ENCODE results near the gene MOV10L1.
A peak's percentile ranks its signal among the peaks of the same experiment; 100 is the strongest.

The MOV10L1 gene

DNA sequence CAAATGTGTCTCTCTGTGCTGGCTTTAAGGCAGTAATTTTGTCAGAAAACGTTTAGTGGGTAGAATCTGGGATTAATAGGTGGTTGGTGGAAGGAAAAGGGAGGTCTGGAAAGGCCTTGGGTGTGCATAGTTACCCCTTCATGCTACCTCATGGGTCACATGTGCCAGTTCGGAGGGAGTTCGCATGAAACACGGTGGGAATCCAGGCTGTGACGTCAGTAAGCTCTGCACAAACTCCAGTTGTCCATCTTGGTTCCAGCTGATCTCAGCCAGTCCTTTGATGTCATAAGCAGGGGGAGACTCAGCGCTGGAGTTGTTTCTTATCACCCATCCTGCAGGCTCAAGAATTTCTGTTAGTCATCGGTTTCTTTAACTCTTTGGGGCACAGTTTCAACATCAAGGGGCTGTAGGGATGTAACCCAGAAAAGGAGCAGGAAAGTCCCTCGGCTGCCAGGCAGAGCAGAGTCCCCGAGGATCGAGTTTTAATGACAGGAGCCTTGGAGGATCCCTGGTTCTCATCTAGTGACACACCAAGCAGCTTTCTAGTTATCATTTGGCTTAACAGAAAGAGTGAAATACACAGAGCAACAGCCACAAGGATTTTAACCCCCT is 28.9 kb downstream of the MOV10L1 start:
- TF ChIP-seq MYC (IDR thresholded peaks at IDR 0.05; ENCODE audit: low read depth, low read length): no peak
- TF ChIP-seq MAX (IDR thresholded peaks at IDR 0.05; ENCODE audit: low read depth, low read length): no peak
- TF ChIP-seq CTCF (IDR thresholded peaks at IDR 0.05; ENCODE audit: low read depth, low read length): no peak
- TF ChIP-seq POLR2A (IDR thresholded peaks at IDR 0.05; ENCODE audit: extremely low read depth, insufficient read length): no peak
- DNase-seq (ENCODE audit: low read depth): peak; percentile 63
- no peak overlapping the region for H3K4me3 ChIP-seq (ENCODE audit: low read depth, low read length)

DNA sequence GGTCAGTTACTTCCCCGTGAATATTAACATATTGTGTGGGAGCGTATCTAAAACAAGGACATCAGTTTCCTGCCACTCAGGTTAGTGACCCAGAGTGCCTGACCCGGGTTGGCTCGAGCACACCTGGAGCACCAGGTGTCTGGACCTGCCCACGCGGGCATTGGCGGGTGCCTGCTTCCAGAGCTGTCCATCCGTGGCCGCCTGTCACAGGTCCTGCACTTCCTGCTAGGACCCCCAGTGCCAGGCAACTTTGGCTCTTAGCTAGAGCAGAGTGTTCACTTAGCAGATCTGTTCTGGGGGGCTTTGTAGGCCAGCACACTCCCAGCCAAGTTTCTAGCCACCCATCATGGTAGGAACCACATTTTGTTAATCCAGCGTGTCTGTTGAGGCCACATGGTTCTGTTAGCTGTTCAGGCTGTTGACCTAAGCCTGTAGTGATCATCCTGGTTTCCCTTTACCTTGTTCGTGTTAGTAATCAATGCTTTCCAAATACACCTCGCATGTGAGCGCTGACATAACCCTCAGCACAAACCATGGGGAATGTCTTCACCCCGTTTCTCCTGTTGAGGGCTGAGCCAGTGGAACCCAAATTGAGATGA is 29.5 kb downstream of the MOV10L1 start:
- no peak for DNase-seq (ENCODE audit: low read depth)
- TF ChIP-seq MAX (IDR thresholded peaks at IDR 0.05; ENCODE audit: low read depth, low read length): no peak
- no peak for TF ChIP-seq POLR2A (IDR thresholded peaks at IDR 0.05; ENCODE audit: extremely low read depth, insufficient read length)
- TF ChIP-seq MYC (IDR thresholded peaks at IDR 0.05; ENCODE audit: low read depth, low read length): no peak
- no peak for TF ChIP-seq CTCF (IDR thresholded peaks at IDR 0.05; ENCODE audit: low read depth, low read length)
- no peak overlapping the region for H3K4me3 ChIP-seq (ENCODE audit: low read depth, low read length)

GRCh38 chr22:50119768-50120251 is 30.0 kb downstream of the MOV10L1 start:
- no peak for DNase-seq (ENCODE audit: low read depth)
- H3K4me3 ChIP-seq (ENCODE audit: low read depth, low read length): no peak overlapping the region
- no peak for TF ChIP-seq MAX (IDR thresholded peaks at IDR 0.05; ENCODE audit: low read depth, low read length)
- TF ChIP-seq MYC (IDR thresholded peaks at IDR 0.05; ENCODE audit: low read depth, low read length): no peak
- TF ChIP-seq CTCF (IDR thresholded peaks at IDR 0.05; ENCODE audit: low read depth, low read length): no peak
- TF ChIP-seq POLR2A (IDR thresholded peaks at IDR 0.05; ENCODE audit: extremely low read depth, insufficient read length): no peak

DNA sequence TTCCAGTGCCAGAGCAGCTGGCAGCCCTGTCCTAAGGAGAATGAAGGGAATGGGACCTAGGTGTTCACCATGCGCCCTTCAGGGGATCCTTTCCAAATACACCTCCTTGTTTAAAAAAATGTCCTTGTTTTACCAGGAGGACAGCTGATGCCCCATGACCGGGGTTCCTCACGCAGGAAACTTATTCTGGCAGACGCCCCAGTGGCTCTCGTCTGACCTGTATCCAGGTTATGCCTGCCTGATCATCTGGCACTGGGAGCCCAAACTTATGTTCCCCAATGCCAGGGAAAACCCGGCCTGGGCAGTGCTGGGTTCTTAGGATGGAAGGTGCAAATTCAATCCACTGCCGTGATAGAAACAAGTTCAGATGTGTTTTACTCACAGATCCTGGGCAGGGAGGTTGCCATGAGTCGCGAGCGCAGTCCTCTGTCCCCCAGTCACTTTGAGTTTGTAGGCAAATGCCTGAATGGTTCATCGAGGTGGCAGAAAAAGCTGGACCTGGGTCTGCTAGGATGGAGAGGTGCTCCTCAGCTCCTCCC is 31.5 kb downstream of the MOV10L1 start:
- no peak for TF ChIP-seq MAX (IDR thresholded peaks at IDR 0.05; ENCODE audit: low read depth, low read length)
- TF ChIP-seq MYC (IDR thresholded peaks at IDR 0.05; ENCODE audit: low read depth, low read length): no peak
- TF ChIP-seq CTCF (IDR thresholded peaks at IDR 0.05; ENCODE audit: low read depth, low read length): no peak
- no peak for TF ChIP-seq POLR2A (IDR thresholded peaks at IDR 0.05; ENCODE audit: extremely low read depth, insufficient read length)
- no peak for DNase-seq (ENCODE audit: low read depth)
- no peak overlapping the region for H3K4me3 ChIP-seq (ENCODE audit: low read depth, low read length)

GRCh38 chr22:50123119-50123518 is 33.3 kb downstream of the MOV10L1 start:
- no peak for TF ChIP-seq POLR2A (IDR thresholded peaks at IDR 0.05; ENCODE audit: extremely low read depth, insufficient read length)
- TF ChIP-seq MAX (IDR thresholded peaks at IDR 0.05; ENCODE audit: low read depth, low read length): no peak
- TF ChIP-seq MYC (IDR thresholded peaks at IDR 0.05; ENCODE audit: low read depth, low read length): no peak
- TF ChIP-seq CTCF (IDR thresholded peaks at IDR 0.05; ENCODE audit: low read depth, low read length): no peak
- no peak overlapping the region for H3K4me3 ChIP-seq (ENCODE audit: low read depth, low read length)
- no peak for DNase-seq (ENCODE audit: low read depth)
